Measurements from ENCODE around the gene ACSF3. TPM values are rescaled to one million over a fixed set of nuclear protein-coding genes. Genes with fewer than 3 reads are reported as not detected.

The ACSF3 gene
- total RNA-seq, 2 donors from 2014 or later = 34.8 to 35.5 TPM

DNA sequence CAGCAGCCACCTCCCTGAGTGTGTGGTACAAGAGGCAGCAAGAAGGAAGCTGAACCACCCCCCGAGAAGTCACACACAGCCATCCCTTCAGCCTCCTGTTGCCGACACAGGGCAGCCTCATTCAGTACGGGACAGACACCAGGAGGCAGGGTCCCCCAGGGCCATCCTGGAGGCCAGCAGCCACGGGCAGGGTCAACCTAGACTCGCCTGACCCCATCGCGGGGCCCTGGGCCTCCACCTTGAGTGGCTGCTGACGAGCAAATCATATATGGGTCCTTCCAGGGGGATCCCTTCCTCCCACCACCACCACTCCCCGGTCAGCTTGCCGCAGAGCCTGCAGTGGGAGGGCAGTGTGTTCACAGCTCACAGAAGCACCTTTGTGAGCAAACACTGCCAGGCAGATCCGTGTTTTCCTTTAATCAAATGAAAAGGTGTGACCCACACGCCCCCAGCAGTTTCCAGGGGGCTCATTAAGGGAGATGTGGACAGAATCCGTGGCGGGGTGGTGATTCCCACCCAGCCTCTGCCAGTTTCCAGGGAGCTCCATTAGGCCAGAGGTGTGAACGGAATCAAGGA, 5.6 kb upstream of the ACSF3 start:
- no peaks in the 10 kb centered on the region for H3K9me3 ChIP-seq (ENCODE audit: control insufficient read depth, low read length)
- H3K36me3 ChIP-seq (ENCODE audit: control insufficient read depth, insufficient read depth, low read length) = no peaks in the 10 kb centered on the region
- peaks cover 41% of the 10 kb centered on the region for H3K27me3 ChIP-seq (ENCODE audit: control insufficient read depth, insufficient read depth, low read length, poor library complexity, severe bottlenecking)
- no peak overlapping the region for H3K4me3 ChIP-seq (ENCODE audit: low read length)
- Mint-ChIP-seq H3K27ac (no peak overlapping the region), H3K4me3 (no peak overlapping the region), H3K9me3 (peaks cover 10% of the 10 kb centered on the region), H3K36me3 (ENCODE audit: low read depth) (no peaks in the 10 kb centered on the region), H3K4me1 (no peaks in the 10 kb centered on the region), H3K27me3 (ENCODE audit: insufficient read depth) (peaks cover 48% of the 10 kb centered on the region)
- no peaks in the 10 kb centered on the region for H3K4me1 ChIP-seq (ENCODE audit: control insufficient read depth, insufficient read depth, low read length)
- no peak for DNase-seq
- H3K27ac ChIP-seq (ENCODE audit: low read depth, low read length) = no peak overlapping the region
- 84 to 86% methylated on average over 5 to 14 of the region's 15 CpGs for WGBS, 2 experiments (ENCODE audit: insufficient coverage in 1 of 2, insufficient read length in 1 of 2)
- TF ChIP-seq, protein P1, sequence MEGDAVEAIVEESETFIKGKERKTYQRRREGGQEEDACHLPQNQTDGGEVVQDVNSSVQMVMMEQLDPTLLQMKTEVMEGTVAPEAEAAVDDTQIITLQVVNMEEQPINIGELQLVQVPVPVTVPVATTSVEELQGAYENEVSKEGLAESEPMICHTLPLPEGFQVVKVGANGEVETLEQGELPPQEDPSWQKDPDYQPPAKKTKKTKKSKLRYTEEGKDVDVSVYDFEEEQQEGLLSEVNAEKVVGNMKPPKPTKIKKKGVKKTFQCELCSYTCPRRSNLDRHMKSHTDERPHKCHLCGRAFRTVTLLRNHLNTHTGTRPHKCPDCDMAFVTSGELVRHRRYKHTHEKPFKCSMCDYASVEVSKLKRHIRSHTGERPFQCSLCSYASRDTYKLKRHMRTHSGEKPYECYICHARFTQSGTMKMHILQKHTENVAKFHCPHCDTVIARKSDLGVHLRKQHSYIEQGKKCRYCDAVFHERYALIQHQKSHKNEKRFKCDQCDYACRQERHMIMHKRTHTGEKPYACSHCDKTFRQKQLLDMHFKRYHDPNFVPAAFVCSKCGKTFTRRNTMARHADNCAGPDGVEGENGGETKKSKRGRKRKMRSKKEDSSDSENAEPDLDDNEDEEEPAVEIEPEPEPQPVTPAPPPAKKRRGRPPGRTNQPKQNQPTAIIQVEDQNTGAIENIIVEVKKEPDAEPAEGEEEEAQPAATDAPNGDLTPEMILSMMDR (conservative IDR thresholded peaks at IDR 0.05) = no peak
- no peak overlapping the region for H3K9ac ChIP-seq (ENCODE audit: extremely low read depth, low read length, poor library complexity, severe bottlenecking)

DNA sequence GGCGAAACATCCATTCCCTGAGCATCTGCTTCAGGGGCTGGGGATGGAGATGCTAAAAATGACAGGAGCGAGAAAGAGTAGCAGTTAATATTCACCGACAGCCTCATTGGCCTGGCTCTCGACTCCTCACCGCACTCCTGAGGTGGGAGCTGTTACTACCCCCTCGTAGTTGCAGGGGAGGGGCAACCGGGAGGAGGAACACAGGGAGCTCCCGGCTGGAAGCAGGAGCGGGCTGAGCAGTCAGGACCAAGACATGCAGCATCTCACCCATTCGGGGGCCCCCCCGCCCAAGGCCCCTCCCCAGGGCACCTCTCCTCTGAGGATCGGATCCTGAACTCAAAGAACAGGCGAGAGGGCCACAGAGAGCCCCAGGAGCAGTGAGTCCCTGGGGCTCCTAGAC, 4.5 kb upstream of the ACSF3 start:
- H3K4me3 Mint-ChIP-seq = no peak overlapping the region
- no peak overlapping the region for H3K27ac Mint-ChIP-seq
- H3K27ac ChIP-seq (ENCODE audit: low read depth, low read length) = no peak overlapping the region
- 29 to 53% methylated on average over 11 to 13 of the region's 13 CpGs for WGBS, 2 experiments (ENCODE audit: insufficient coverage in 1 of 2, insufficient read length in 1 of 2)
- no peaks in the 10 kb centered on the region for H3K36me3 Mint-ChIP-seq (ENCODE audit: low read depth)
- no peaks in the 10 kb centered on the region for H3K4me1 ChIP-seq (ENCODE audit: control insufficient read depth, insufficient read depth, low read length)
- no peaks in the 10 kb centered on the region for H3K4me1 Mint-ChIP-seq
- no peaks in the 10 kb centered on the region for H3K9me3 ChIP-seq (ENCODE audit: control insufficient read depth, low read length)
- H3K36me3 ChIP-seq (ENCODE audit: control insufficient read depth, insufficient read depth, low read length) = no peaks in the 10 kb centered on the region
- H3K9ac ChIP-seq (ENCODE audit: extremely low read depth, low read length, poor library complexity, severe bottlenecking) = no peak overlapping the region
- peak; percentile 59 for DNase-seq
- H3K4me3 ChIP-seq (ENCODE audit: low read length) = no peak overlapping the region
- peaks cover 48% of the 10 kb centered on the region for H3K27me3 Mint-ChIP-seq (ENCODE audit: insufficient read depth)
- TF ChIP-seq, protein P1 (conservative IDR thresholded peaks at IDR 0.05) = no peak
- H3K27me3 ChIP-seq (ENCODE audit: control insufficient read depth, insufficient read depth, low read length, poor library complexity, severe bottlenecking) = peaks cover 42% of the 10 kb centered on the region
- H3K9me3 Mint-ChIP-seq = peaks cover 9% of the 10 kb centered on the region

DNA sequence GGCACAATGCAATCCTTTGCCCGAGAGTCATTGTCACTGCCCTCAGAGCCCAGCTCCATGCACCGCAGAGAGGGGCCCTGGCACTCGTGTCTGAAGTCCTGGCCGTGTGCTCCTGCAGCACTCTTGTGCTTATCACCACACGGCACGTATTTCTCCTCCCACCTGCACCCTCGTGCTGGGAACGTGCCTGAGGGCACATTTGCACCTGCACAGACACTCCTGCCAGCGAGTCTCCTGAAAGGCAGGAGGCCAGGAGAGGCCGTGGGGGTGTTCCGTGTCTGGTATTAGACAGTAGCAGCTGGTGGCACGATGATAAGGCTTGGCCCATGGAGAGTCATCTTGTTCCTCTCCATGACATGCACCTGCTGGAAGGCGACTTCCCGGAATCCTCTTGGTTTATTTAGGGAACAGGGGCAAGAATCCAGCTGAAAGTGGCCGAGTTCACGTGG, 3.4 kb upstream of the ACSF3 start:
- no peak for DNase-seq
- peaks cover 42% of the 10 kb centered on the region for H3K27me3 ChIP-seq (ENCODE audit: control insufficient read depth, insufficient read depth, low read length, poor library complexity, severe bottlenecking)
- Mint-ChIP-seq H3K27ac (no peak overlapping the region), H3K27me3 (ENCODE audit: insufficient read depth) (peaks cover 45% of the 10 kb centered on the region), H3K36me3 (ENCODE audit: low read depth) (no peaks in the 10 kb centered on the region), H3K9me3 (peaks cover 2% of the 10 kb centered on the region), H3K4me1 (peaks cover 11% of the 10 kb centered on the region), H3K4me3 (no peak overlapping the region)
- no peaks in the 10 kb centered on the region for H3K36me3 ChIP-seq (ENCODE audit: control insufficient read depth, insufficient read depth, low read length)
- no peak overlapping the region for H3K4me3 ChIP-seq (ENCODE audit: low read length)
- H3K27ac ChIP-seq (ENCODE audit: low read depth, low read length) = no peak overlapping the region
- TF ChIP-seq, protein P1 (conservative IDR thresholded peaks at IDR 0.05) = no peak
- WGBS, 2 experiments (ENCODE audit: insufficient coverage in 1 of 2, insufficient read length in 1 of 2) = 73 to 80% methylated on average over 10 to 16 of the region's 16 CpGs
- no peaks in the 10 kb centered on the region for H3K4me1 ChIP-seq (ENCODE audit: control insufficient read depth, insufficient read depth, low read length)
- no peaks in the 10 kb centered on the region for H3K9me3 ChIP-seq (ENCODE audit: control insufficient read depth, low read length)
- no peak overlapping the region for H3K9ac ChIP-seq (ENCODE audit: extremely low read depth, low read length, poor library complexity, severe bottlenecking)
